ENCODE results near the gene BPIFB3. TPM values are rescaled to one million over a fixed set of nuclear protein-coding genes. Genes with fewer than 3 reads are reported as not detected.
A peak's percentile ranks its signal among the peaks of the same experiment; 100 is the strongest.

The BPIFB3 gene
- total and polyA plus RNA-seq, 2 of the 13 experiments (the other 11 are each of a cell fraction or from before 2014, with no cell fraction given): 0.09 TPM; not detected in 1

- TF ChIP-seq TBX2 (CRISPR knock-in tag; IDR thresholded peaks at IDR 0.05; ENCODE audit: borderline replicate concordance) (peak; percentile 99), NR1H2 (CRISPR knock-in tag; IDR thresholded peaks at IDR 0.05; ENCODE audit: borderline replicate concordance, low read depth) (peak; percentile 91; the same call in 1 of the 2 replicates), MYNN (CRISPR knock-in tag; IDR thresholded peaks at IDR 0.05; ENCODE audit: low read depth) (peak; percentile 27; the same call in 1 of the 2 replicates), ZNF740 (CRISPR knock-in tag; IDR thresholded peaks at IDR 0.05) (peak; percentile 59; the same call in 1 of the 2 replicates), AHDC1 (CRISPR knock-in tag; IDR thresholded peaks at IDR 0.05; ENCODE audit: borderline replicate concordance) (peak; percentile 94), THYN1 (CRISPR knock-in tag; IDR thresholded peaks at IDR 0.05; ENCODE audit: borderline replicate concordance, low read depth) (peak; percentile 94; the same call in 1 of the 2 replicates), PATZ1 (CRISPR knock-in tag; IDR thresholded peaks at IDR 0.05) (peak; percentile 99), SMC3 (IDR thresholded peaks at IDR 0.05; ENCODE audit: low read length) (0 out of 2 replicates have a peak, but pooled peaks have one; percentile 16), LRRFIP1 (CRISPR knock-in tag; conservative IDR thresholded peaks at IDR 0.05) (0 out of 2 replicates have a peak, but pooled peaks have one; percentile 13), HIC2 (CRISPR knock-in tag; IDR thresholded peaks at IDR 0.05; ENCODE audit: low read depth) (peak; percentile 100), GLI4 (CRISPR knock-in tag; IDR thresholded peaks at IDR 0.05; ENCODE audit: borderline replicate concordance) (no peak), MZF1 (CRISPR knock-in tag; IDR thresholded peaks at IDR 0.05; ENCODE audit: borderline replicate concordance) (0 out of 2 replicates have a peak, but pooled peaks have one; percentile 16)
These were observed 44.2 kb upstream of the BPIFB3 start (continued) for GRCh38 chr20:33009214-33010132.
